Uterus (tissue), 4 donors: ENCODE results near the gene ASB1. TPM values are rescaled to one million over a fixed set of nuclear protein-coding genes. Genes with fewer than 3 reads are reported as not detected.

Experiments
- DNase-seq, 2 donors: peaks; one replicate each; pipeline ENCODE4 v3.0.0-alpha.2; 2019 to 2020
- H3K27ac ChIP-seq, 2 donors: fragments of 200-600 bp; sonication (generic); 1 replicate in 1 of 2; 2 replicates in 1 of 2; pipeline ENCODE4 v1.5.1; 2016 to 2018
- H3K27me3 ChIP-seq, 2 donors: fragments of 200-600 bp; sonication (generic); one replicate each; pipeline ENCODE4 v1.5.1; 2018 to 2019; ENCODE audit warnings: control low read depth in 1 of 2
- H3K36me3 ChIP-seq, 2 donors: fragments of 200-600 bp; sonication (generic); one replicate each; pipeline ENCODE4 v1.5.1; 2019; ENCODE audit warnings: control low read depth in 1 of 2
- H3K4me1 ChIP-seq, 2 donors: fragments of 200-600 bp; sonication (generic); one replicate each; pipeline ENCODE4 v1.5.1; 2018 to 2019; ENCODE audit warnings: control low read depth in 1 of 2
- H3K4me3 ChIP-seq, 2 donors: fragments of 200-600 bp; sonication (generic); 1 replicate in 1 of 2; 2 replicates in 1 of 2; pipeline ENCODE4 v1.5.1; 2018 to 2019; ENCODE audit warnings: mild to moderate bottlenecking in 1 of 2
- H3K9me3 ChIP-seq, 2 donors: fragments of 200-600 bp; sonication (generic); one replicate each; pipeline ENCODE4 v1.5.1; 2019; ENCODE audit warnings: control low read depth in 1 of 2
- CTCF ChIP-seq, 4 experiments: fragments of 200-600 bp in 2 of 4; fragments of 450-650 bp in 2 of 4; sonication (generic) in 2 of 4; IDR thresholded peaks; one replicate each; pipeline ENCODE4 v1.5.1; 2016 to 2019; ENCODE audit warnings: antibody characterized with exemption in 4 of 4, mild to moderate bottlenecking in 2 of 4, moderate library complexity in 1 of 4
- POLR2A ChIP-seq, 2 donors: fragments of 450-650 bp; IDR thresholded peaks; one replicate each; pipeline ENCODE4 v1.6.1; 2016; ENCODE audit warnings: antibody characterized with exemption in 2 of 2, mild to moderate bottlenecking in 1 of 2, moderate library complexity in 1 of 2
- intact Hi-C: fragments of 100-400 bp; cut with DNase I; formaldehyde crosslinking; loops from one replicate; pipeline ENCODE4 v1.15.1; 2023; ENCODE audit warnings: low total_unique reads
- total RNA-seq, 4 donors: library from RNA; depleted of rRNA in 3 of 4; stranded (reverse); fragments of >200 nt in 3 of 4; gene quantifications; one replicate each; pipeline versions ENCODE4 v1.1.0 to v1.2.4, GENCODE V29; 2014 to 2023
- donor health status: DM: yes; HTN: yes; CAD: no.

Gene ASB1
- total RNA-seq, 4 donors from 2014 or later, result 4.9 to 40.5 (median 18.6) TPM

DNA sequence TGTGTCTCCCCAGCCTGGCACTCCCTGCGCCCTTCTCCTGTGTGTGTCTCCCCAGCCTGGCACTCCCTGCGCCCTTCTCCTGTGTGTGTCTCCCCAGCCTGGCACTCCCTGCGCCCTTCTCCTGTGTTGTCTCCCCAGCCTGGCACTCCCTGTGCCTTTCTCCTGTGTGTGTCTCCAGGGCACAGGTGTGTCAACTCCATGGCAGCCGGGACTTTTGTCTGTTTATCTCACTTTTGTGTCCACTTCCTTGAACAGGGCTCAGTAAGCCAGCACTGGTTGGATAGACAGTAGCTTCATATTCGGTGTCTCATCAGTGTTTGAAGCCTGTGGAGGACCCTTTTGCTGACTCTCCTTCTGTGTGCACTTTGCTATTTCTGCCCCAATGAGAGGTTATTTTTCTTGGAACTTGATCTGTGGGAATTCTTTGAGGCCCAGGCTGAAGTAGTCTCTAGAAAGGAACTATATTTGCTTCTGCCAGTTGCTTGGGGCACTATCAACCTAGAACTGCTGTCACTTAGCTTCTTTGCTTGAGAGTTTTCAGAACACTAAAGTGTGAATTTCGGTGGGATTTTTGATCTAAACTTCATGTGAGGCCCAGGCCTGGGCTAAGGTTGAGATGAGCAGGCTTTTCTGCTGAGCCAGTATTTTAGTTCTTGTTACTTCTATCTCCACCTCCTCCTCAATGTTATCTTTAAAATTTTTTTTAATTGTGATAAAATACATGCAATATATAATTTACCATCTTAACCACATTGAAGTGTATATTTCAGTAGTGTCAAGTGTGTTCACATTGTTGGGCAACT, 8.3 kb upstream of the ASB1 start:
- no peaks in the 10 kb centered on the region for H3K36me3 ChIP-seq
- H3K27me3 ChIP-seq, result no peaks in the 10 kb centered on the region
- DNase-seq, result no peak
- H3K4me3 ChIP-seq, result no peak overlapping the region
- intact Hi-C loops, result no loop called here
- TF ChIP-seq POLR2A (IDR thresholded peaks at IDR 0.05) (no peak), CTCF (IDR thresholded peaks at IDR 0.05) (no peak)
- no peak overlapping the region for H3K27ac ChIP-seq
- no peaks in the 10 kb centered on the region for H3K4me1 ChIP-seq
- no peaks in the 10 kb centered on the region for H3K9me3 ChIP-seq

DNA sequence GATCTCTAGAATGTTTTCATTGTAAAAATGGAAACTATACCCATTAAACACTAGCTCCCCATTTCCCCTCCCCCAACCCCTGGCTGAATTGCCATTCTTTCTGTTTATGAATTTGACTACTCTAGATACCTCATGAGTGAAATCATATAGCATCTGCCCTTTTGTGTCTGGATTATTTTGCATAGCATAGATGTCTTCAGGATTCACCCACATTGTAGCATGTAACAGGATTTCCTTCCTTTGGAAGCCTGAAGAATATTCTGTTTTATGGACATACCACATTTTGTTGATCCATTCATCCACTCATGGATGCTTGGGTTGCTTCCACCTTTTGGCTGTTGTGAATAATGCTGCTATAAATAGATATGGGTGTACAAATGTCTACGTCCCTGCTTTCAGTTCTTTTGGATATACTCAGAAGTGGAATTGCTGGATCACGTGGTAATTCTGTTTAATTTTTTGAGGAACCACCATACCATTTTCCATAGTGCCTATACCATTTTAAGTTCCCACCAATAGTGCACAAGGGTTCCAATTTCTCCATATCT, 7.7 kb upstream of the ASB1 start:
- TF ChIP-seq CTCF (IDR thresholded peaks at IDR 0.05), result no peak
- TF ChIP-seq POLR2A (IDR thresholded peaks at IDR 0.05), result no peak
- H3K4me1 ChIP-seq, result no peaks in the 10 kb centered on the region
- H3K4me3 ChIP-seq, result no peak overlapping the region
- no peaks in the 10 kb centered on the region for H3K27me3 ChIP-seq
- no peak overlapping the region for H3K27ac ChIP-seq
- intact Hi-C loops, result no loop called here
- H3K36me3 ChIP-seq, result no peaks in the 10 kb centered on the region
- DNase-seq, result no peak
- no peaks in the 10 kb centered on the region for H3K9me3 ChIP-seq

DNA sequence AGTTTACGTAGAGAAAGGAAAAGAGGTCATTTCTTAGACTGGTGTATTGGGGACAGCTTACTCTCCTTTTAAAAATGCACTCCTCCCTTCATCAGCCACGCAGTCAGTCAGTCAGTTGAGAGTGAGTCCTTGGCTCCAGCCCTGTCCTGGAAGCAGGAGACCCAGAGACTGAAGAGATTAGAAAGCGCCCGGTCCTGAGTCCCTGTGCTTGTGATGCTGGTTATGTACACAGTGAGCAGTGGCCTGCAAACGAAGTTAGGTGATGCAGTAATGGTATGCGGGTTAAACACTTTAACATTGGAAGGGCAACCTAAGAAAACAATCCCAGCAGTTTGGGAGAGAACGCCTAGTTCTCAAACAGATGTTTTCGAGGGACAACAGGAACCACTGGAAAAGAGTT, 6.3 kb upstream of the ASB1 start:
- H3K9me3 ChIP-seq, result no peaks in the 10 kb centered on the region
- no peaks in the 10 kb centered on the region for H3K36me3 ChIP-seq
- no peak for TF ChIP-seq POLR2A (IDR thresholded peaks at IDR 0.05)
- TF ChIP-seq CTCF (IDR thresholded peaks at IDR 0.05), result no peak
- intact Hi-C loops, result no loop called here
- DNase-seq, result no peak
- H3K4me3 ChIP-seq, result no peak overlapping the region
- no peaks in the 10 kb centered on the region for H3K4me1 ChIP-seq
- H3K27me3 ChIP-seq, result no peaks in the 10 kb centered on the region
- H3K27ac ChIP-seq, result no peak overlapping the region

DNA sequence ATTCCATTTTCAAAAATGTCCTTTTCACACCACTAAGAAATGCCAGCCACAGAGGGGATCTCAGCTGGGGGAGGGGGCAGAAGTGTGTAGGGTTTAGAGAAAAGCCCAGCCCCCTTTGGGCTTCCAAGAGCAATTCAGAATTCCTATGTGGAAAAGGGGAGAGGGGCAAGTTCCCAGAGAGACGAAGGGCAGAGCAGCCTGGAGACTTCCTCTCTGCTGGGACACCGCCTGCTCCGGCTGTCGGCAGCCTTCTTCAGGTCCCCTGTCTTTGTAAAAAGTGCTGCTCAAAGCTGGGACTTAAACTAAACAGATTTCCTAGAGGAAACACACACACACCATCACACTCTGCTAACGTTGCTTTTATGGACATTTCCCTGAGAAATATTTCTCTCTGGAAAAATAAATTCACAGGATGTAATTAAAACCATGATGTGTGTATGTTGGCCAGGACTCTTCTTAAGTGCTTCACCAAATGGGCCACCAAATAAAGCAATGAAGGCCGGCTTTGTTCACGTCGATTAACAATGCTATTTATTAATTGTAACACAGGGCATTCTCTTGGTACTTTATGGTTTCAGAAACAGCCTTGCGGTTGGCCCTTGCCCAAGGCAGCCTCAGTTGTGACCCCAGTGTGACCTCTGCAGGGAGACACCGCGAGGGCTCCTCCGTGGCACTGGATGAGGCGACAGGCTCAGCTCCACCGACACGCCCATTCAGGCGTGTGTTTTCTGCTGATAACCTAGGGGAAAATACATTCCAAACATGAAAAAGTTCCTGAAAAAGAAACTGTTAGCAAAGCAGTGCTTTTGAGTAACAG, 5.6 kb upstream of the ASB1 start:
- no peak overlapping the region for H3K4me3 ChIP-seq
- DNase-seq, result no peak
- no peak for TF ChIP-seq POLR2A (IDR thresholded peaks at IDR 0.05)
- TF ChIP-seq CTCF (IDR thresholded peaks at IDR 0.05), result no peak

GRCh38 chr2:238421695-238422035, 5.1 kb upstream of the ASB1 start:
- Histone ChIP-seq H3K4me1 (peaks cover 0 to 4% of the 10 kb centered on the region in 2 donors), H3K27ac (no peak overlapping the region), H3K27me3 (no peaks in the 10 kb centered on the region), H3K36me3 (no peaks in the 10 kb centered on the region), H3K4me3 (no peak overlapping the region), H3K9me3 (no peaks in the 10 kb centered on the region)
- no peak for TF ChIP-seq CTCF (IDR thresholded peaks at IDR 0.05)
- DNase-seq, result no peak
- intact Hi-C loops, result no loop called here

More for the DNA sequence above, 5.6 kb upstream of the ASB1 start:
- Histone ChIP-seq H3K36me3 (no peaks in the 10 kb centered on the region), H3K27me3 (no peaks in the 10 kb centered on the region), H3K27ac (no peak overlapping the region), H3K9me3 (no peaks in the 10 kb centered on the region), H3K4me1 (peaks cover 0 to 4% of the 10 kb centered on the region in 2 donors)
- intact Hi-C loops, result no loop called here
